Measurements from ENCODE around the gene HDDC3. TPM values are rescaled to one million over a fixed set of nuclear protein-coding genes. Genes with fewer than 3 reads are reported as not detected.

The HDDC3 gene
- total RNA-seq, 1 experiment from 2014 or later = 25.5 TPM

- no peak for TF ChIP-seq CTCF (IDR thresholded peaks at IDR 0.05; ENCODE audit: unreplicated experiment)
- H3K9me3 Mint-ChIP-seq (ENCODE audit: unreplicated experiment) = no peaks in the 10 kb centered on the region
- peaks cover 10% of the 10 kb centered on the region for H3K4me1 Mint-ChIP-seq (ENCODE audit: insufficient read depth, unreplicated experiment)
- ChIA-PET CTCF (interaction anchor here (0.5 to 8.4 kb wide), 20 partner anchors 8 to 315 kb away, joined by 3 to 116 read pairs (median 11); partner anchors contain the start of genes HDDC3, UNC45A and VPS33B), POLR2A (interaction anchor here (0.7 to 3.3 kb wide), 14 partner anchors 12 to 68 kb away, joined by 3 to 20 read pairs (median 6); partner anchors contain the start of genes HDDC3, PRC1, UNC45A and VPS33B)
- peak within 1 kb of the TSS; percentile 77 for H3K4me3 Mint-ChIP-seq (ENCODE audit: unreplicated experiment)
- H3K27me3 Mint-ChIP-seq (ENCODE audit: insufficient read depth, unreplicated experiment) = no peaks in the 10 kb centered on the region
- BruUV-seq (replicated peaks) = TSS peak; percentile 71
- intact Hi-C loops (cut with micrococcal nuclease) = loop anchor here (2.0 kb wide), 1 partner anchor 20 kb away; the partner anchor contains the start of gene UNC45A
- peak within 1 kb of the TSS; percentile 84 for H3K27ac Mint-ChIP-seq (ENCODE audit: low read depth, unreplicated experiment)
- H3K36me3 Mint-ChIP-seq (ENCODE audit: insufficient read depth, unreplicated experiment) = peaks cover 49% of the 10 kb centered on the region
- peak; percentile 97 for DNase-seq (ENCODE audit: unreplicated experiment)
Measured at GRCh38 chr15:90954712-90955623, 22.6 kb upstream of the HDDC3 start, which contains the start of gene RCCD1. Gene RCCD1, plus strand, starts transcription at chr15:90954884. Its CDS starts 1,851 bp downstream, at chr15:90956735.

GRCh38 chr15:90953947-90954711 is 21.8 kb upstream of the HDDC3 start:
- H3K4me1 Mint-ChIP-seq (ENCODE audit: insufficient read depth, unreplicated experiment) = peaks cover 6% of the 10 kb centered on the region
- no peaks in the 10 kb centered on the region for H3K27me3 Mint-ChIP-seq (ENCODE audit: insufficient read depth, unreplicated experiment)
- peak overlapping the region; percentile 84 for H3K27ac Mint-ChIP-seq (ENCODE audit: low read depth, unreplicated experiment)
- intact Hi-C loops (cut with micrococcal nuclease) = loop anchor here (2.0 kb wide), 1 partner anchor 19 kb away; the partner anchor contains the start of gene UNC45A
- no peak for TF ChIP-seq CTCF (IDR thresholded peaks at IDR 0.05; ENCODE audit: unreplicated experiment)
- no peak for DNase-seq (ENCODE audit: unreplicated experiment)
- H3K9me3 Mint-ChIP-seq (ENCODE audit: unreplicated experiment) = no peaks in the 10 kb centered on the region
- TSS peak; percentile 34 for BruUV-seq (replicated peaks)
- H3K4me3 Mint-ChIP-seq (ENCODE audit: unreplicated experiment) = peak overlapping the region; percentile 77
- POLR2A ChIA-PET = interaction anchor here (0.7 to 2.3 kb wide), 12 partner anchors 11 to 68 kb away, joined by 3 to 15 read pairs (median 5); partner anchors contain the start of genes HDDC3, PRC1, UNC45A and VPS33B
- CTCF ChIA-PET = interaction anchor here (0.5 to 8.4 kb wide), 7 partner anchors 9 to 277 kb away, joined by 3 to 116 read pairs (median 41); partner anchors contain the start of genes HDDC3 and UNC45A
- peaks cover 57% of the 10 kb centered on the region for H3K36me3 Mint-ChIP-seq (ENCODE audit: insufficient read depth, unreplicated experiment)

GRCh38 chr15:90952901-90953677 is 20.7 kb upstream of the HDDC3 start:
- ChIA-PET POLR2A (interaction anchor here (1.2 to 2.2 kb wide), 2 partner anchors 18 to 21 kb away, joined by 4 to 15 read pairs; partner anchors contain the start of gene UNC45A), CTCF (interaction anchor here (0.6 to 8.4 kb wide), 4 partner anchors 8 to 96 kb away, joined by 3 to 116 read pairs (median 73); partner anchors contain the start of genes HDDC3 and UNC45A)
- no TSS peak for BruUV-seq (replicated peaks)
- no peak overlapping the region for H3K4me3 Mint-ChIP-seq (ENCODE audit: unreplicated experiment)
- TF ChIP-seq CTCF (IDR thresholded peaks at IDR 0.05; ENCODE audit: unreplicated experiment) = no peak
- H3K27me3 Mint-ChIP-seq (ENCODE audit: insufficient read depth, unreplicated experiment) = no peaks in the 10 kb centered on the region
- H3K9me3 Mint-ChIP-seq (ENCODE audit: unreplicated experiment) = no peaks in the 10 kb centered on the region
- H3K4me1 Mint-ChIP-seq (ENCODE audit: insufficient read depth, unreplicated experiment) = peaks cover 6% of the 10 kb centered on the region
- no peak overlapping the region for H3K27ac Mint-ChIP-seq (ENCODE audit: low read depth, unreplicated experiment)
- H3K36me3 Mint-ChIP-seq (ENCODE audit: insufficient read depth, unreplicated experiment) = peaks cover 57% of the 10 kb centered on the region
- intact Hi-C loops (cut with micrococcal nuclease) = no loop called here
- DNase-seq (ENCODE audit: unreplicated experiment) = no peak

Data from MCF 10A (cell line).